HepG2 (cell line): ENCODE measurements around the gene VILL.

Source experiments
- CTCF ChIP-seq: sonication (generic); formaldehyde crosslinking; IDR thresholded peaks from 2 replicates; pipeline ENCODE4 v1.5.0; 2020; ENCODE audit warnings: mild to moderate bottlenecking, missing genetic modification reagents, moderate library complexity
- PHB2 ChIP-seq: fragments of 450-650 bp; IDR thresholded peaks from 2 replicates; pipeline ENCODE4 v1.6.1; 2018; ENCODE audit not compliant: partially characterized antibody
- UBTF ChIP-seq: sonication (generic); formaldehyde crosslinking; IDR thresholded peaks from 2 replicates; pipeline ENCODE4 v1.4.0; 2020; ENCODE audit warnings: mild to moderate bottlenecking, missing genetic modification reagents

- TF ChIP-seq CTCF (no peak), PHB2 (no peak), UBTF (CRISPR knock-in tag) (no peak)
Measured at GRCh38 chr3:37945156-37945806, 45.3 kb upstream of the VILL start.
